Measurements from ENCODE around the gene THAP5. TPM values are rescaled to one million over a fixed set of nuclear protein-coding genes. Genes with fewer than 3 reads are reported as not detected.
A peak's percentile ranks its signal among the peaks of the same experiment; 100 is the strongest.

THAP5 gene
- total RNA-seq, 1 donor from 2014 or later, result 28.2 TPM

- Mint-ChIP-seq H3K36me3 (ENCODE audit: low read depth) (no peaks in the 10 kb centered on the region), H3K27ac (ENCODE audit: unreplicated experiment) (no peak overlapping the region), H3K27me3 (ENCODE audit: low read depth) (no peaks in the 10 kb centered on the region), H3K9me3 (no peaks in the 10 kb centered on the region), H3K4me3 (no peak overlapping the region), H3K4me1 (peaks cover 25% of the 10 kb centered on the region)
- DNase-seq (ENCODE audit: low read depth, low spot score), result no peak
- TF ChIP-seq CTCF (conservative IDR thresholded peaks at IDR 0.05), result no peak
These were observed 30.9 kb upstream of the THAP5 start for GRCh38 chr7:108600399-108600798.

GRCh38 chr7:108598914-108599580 lies 29.5 kb upstream of the THAP5 start:
- Mint-ChIP-seq H3K4me1 (peaks cover 25% of the 10 kb centered on the region), H3K9me3 (no peaks in the 10 kb centered on the region)

GRCh38 chr7:108598153-108598552 lies 28.6 kb upstream of the THAP5 start:
- H3K27ac Mint-ChIP-seq (ENCODE audit: unreplicated experiment), result no peak overlapping the region
- TF ChIP-seq CTCF (conservative IDR thresholded peaks at IDR 0.05), result no peak
- H3K9me3 Mint-ChIP-seq, result no peaks in the 10 kb centered on the region
- no peaks in the 10 kb centered on the region for H3K27me3 Mint-ChIP-seq (ENCODE audit: low read depth)
- no peak overlapping the region for H3K4me3 Mint-ChIP-seq
- no peaks in the 10 kb centered on the region for H3K36me3 Mint-ChIP-seq (ENCODE audit: low read depth)
- peaks cover 25% of the 10 kb centered on the region for H3K4me1 Mint-ChIP-seq
- DNase-seq (ENCODE audit: low read depth, low spot score), result no peak

More at GRCh38 chr7:108598914-108599580, 29.5 kb upstream of the THAP5 start:
- Mint-ChIP-seq H3K27ac (ENCODE audit: unreplicated experiment) (no peak overlapping the region), H3K27me3 (ENCODE audit: low read depth) (no peaks in the 10 kb centered on the region), H3K36me3 (ENCODE audit: low read depth) (no peaks in the 10 kb centered on the region), H3K4me3 (no peak overlapping the region)
- TF ChIP-seq CTCF (conservative IDR thresholded peaks at IDR 0.05), result no peak
- DNase-seq (ENCODE audit: low read depth, low spot score), result no peak

- TF ChIP-seq CTCF (conservative IDR thresholded peaks at IDR 0.05), result no peak
- Mint-ChIP-seq H3K9me3 (no peaks in the 10 kb centered on the region), H3K27me3 (ENCODE audit: low read depth) (no peaks in the 10 kb centered on the region), H3K4me3 (no peak overlapping the region), H3K4me1 (peaks cover 32% of the 10 kb centered on the region), H3K27ac (ENCODE audit: unreplicated experiment) (peak overlapping the region; percentile 39), H3K36me3 (ENCODE audit: low read depth) (no peaks in the 10 kb centered on the region)
- DNase-seq (ENCODE audit: low read depth, low spot score), result no peak
These were observed 27.1 kb upstream of the THAP5 start for GRCh38 chr7:108596560-108596959.

GRCh38 chr7:108592646-108593201 lies 23.2 kb upstream of the THAP5 start:
- no peaks in the 10 kb centered on the region for H3K9me3 Mint-ChIP-seq
- H3K4me3 Mint-ChIP-seq, result no peak overlapping the region
- H3K27me3 Mint-ChIP-seq (ENCODE audit: low read depth), result no peaks in the 10 kb centered on the region
- no peak overlapping the region for H3K27ac Mint-ChIP-seq (ENCODE audit: unreplicated experiment)
- peaks cover 15% of the 10 kb centered on the region for H3K4me1 Mint-ChIP-seq
- no peak for DNase-seq (ENCODE audit: low read depth, low spot score)
- TF ChIP-seq CTCF (conservative IDR thresholded peaks at IDR 0.05), result peak; percentile 60
- H3K36me3 Mint-ChIP-seq (ENCODE audit: low read depth), result no peaks in the 10 kb centered on the region
